Activated CD4-positive, alpha-beta memory T cell treated with anti-CD3 and anti-CD28 coated beads, Interleukin-2, amount 10 ng/mL, durations not matched to agents 7 days and 5 days (primary cell): ENCODE results near the gene TMCC2. TPM values are rescaled to one million over a fixed set of nuclear protein-coding genes. Genes with fewer than 3 reads are reported as not detected.
"Not testable (repeated sequence)": the region's sequence is repeated elsewhere in the genome, so short reads cannot be mapped to it uniquely, and the experiment has no call there.

ENCODE experiments used
- CTCF ChIA-PET: fragments of 350-600 bp; sonication (Branson Sonifier 250); formaldehyde crosslinking; loops from one replicate; lab custom pipeline; 2021; ENCODE audit warnings: antibody characterized with exemption, inconsistent platforms; lab: Charles Lee
- POLR2A ChIA-PET: fragments of 350-600 bp; sonication (Branson Sonifier 250); formaldehyde crosslinking; loops from one replicate; lab custom pipeline; 2021; ENCODE audit warnings: antibody characterized with exemption; lab: Charles Lee
- DNase-seq: peaks from one replicate; pipeline ENCODE4 v3.0.0-alpha.2; 2020
- H3K27ac Mint-ChIP-seq: one replicate; pipeline ENCODE4 v1.8.0; 2021; ENCODE audit warnings: mild to moderate bottlenecking, mixed read lengths
- H3K27me3 Mint-ChIP-seq: one replicate; pipeline ENCODE4 v1.8.0; 2021; ENCODE audit warnings: mixed read lengths
- H3K36me3 Mint-ChIP-seq: one replicate; pipeline ENCODE4 v1.8.0; 2021; ENCODE audit warnings: low read depth, mixed read lengths
- H3K4me1 Mint-ChIP-seq: one replicate; pipeline ENCODE4 v1.8.0; 2021; ENCODE audit warnings: mixed read lengths
- H3K4me3 Mint-ChIP-seq: one replicate; pipeline ENCODE4 v1.8.0; 2021; ENCODE audit warnings: mild to moderate bottlenecking, mixed read lengths
- H3K9me3 Mint-ChIP-seq: one replicate; pipeline ENCODE4 v1.8.0; 2021; ENCODE audit warnings: mixed read lengths
- total RNA-seq, 2 experiments: library from RNA; stranded (reverse); gene quantifications; one replicate each; pipeline ENCODE4 v1.2.3, GENCODE V29; 2021

The TMCC2 gene
- total RNA-seq, 2 experiments from 2014 or later: 1.8 TPM

- DNase-seq: no peak
- no peak overlapping the region for H3K27ac Mint-ChIP-seq
- no peaks in the 10 kb centered on the region for H3K36me3 Mint-ChIP-seq
- H3K9me3 Mint-ChIP-seq: no peaks in the 10 kb centered on the region
- ChIA-PET CTCF (interaction anchor here (1.1 to 1.3 kb wide), 3 partner anchors 9 to 32 kb away, joined by 3 to 5 read pairs (median 3); no protein-coding TSS in a partner anchor), POLR2A (interaction anchor here (3.2 kb wide), 1 partner anchor 8 kb away, joined by 20 read pairs; no protein-coding TSS in a partner anchor)
- no peak overlapping the region for H3K4me3 Mint-ChIP-seq
- peaks cover 24% of the 10 kb centered on the region for H3K4me1 Mint-ChIP-seq
- peaks cover 9% of the 10 kb centered on the region for H3K27me3 Mint-ChIP-seq
These were observed 65.8 kb downstream of the TMCC2 start for GRCh38 chr1:205293350-205294074.

GRCh38 chr1:205294175-205294917, 66.6 kb downstream of the TMCC2 start:
- H3K9me3 Mint-ChIP-seq: no peaks in the 10 kb centered on the region

GRCh38 chr1:205294934-205295333, 67.2 kb downstream of the TMCC2 start:
- CTCF ChIA-PET: interaction anchor here (0.8 to 2.5 kb wide), 5 partner anchors 19 to 31 kb away, joined by 3 to 11 read pairs (median 3); no protein-coding TSS in a partner anchor
- Mint-ChIP-seq H3K27ac (no peak overlapping the region), H3K4me1 (peaks cover 15% of the 10 kb centered on the region), H3K9me3 (no peaks in the 10 kb centered on the region), H3K4me3 (no peak overlapping the region), H3K27me3 (peaks cover 9% of the 10 kb centered on the region), H3K36me3 (no peaks in the 10 kb centered on the region)
- POLR2A ChIA-PET: interaction anchor here (0.8 to 3.2 kb wide), 3 partner anchors 10 to 24 kb away, joined by 3 to 20 read pairs (median 3); no protein-coding TSS in a partner anchor
- no peak for DNase-seq

More at GRCh38 chr1:205294175-205294917, 66.6 kb downstream of the TMCC2 start:
- Mint-ChIP-seq H3K27ac (no peak overlapping the region), H3K4me3 (no peak overlapping the region), H3K27me3 (peaks cover 9% of the 10 kb centered on the region), H3K4me1 (peaks cover 17% of the 10 kb centered on the region), H3K36me3 (no peaks in the 10 kb centered on the region)
- ChIA-PET POLR2A (interaction anchor here (0.8 to 3.2 kb wide), 3 partner anchors 9 to 24 kb away, joined by 3 to 20 read pairs (median 3); no protein-coding TSS in a partner anchor), CTCF (interaction anchor here (0.9 to 2.5 kb wide), 5 partner anchors 10 to 31 kb away, joined by 3 to 11 read pairs (median 3); no protein-coding TSS in a partner anchor)
- DNase-seq: no peak

- H3K4me1 Mint-ChIP-seq: peaks cover 14% of the 10 kb centered on the region
- no peaks in the 10 kb centered on the region for H3K9me3 Mint-ChIP-seq
- no peaks in the 10 kb centered on the region for H3K36me3 Mint-ChIP-seq
- no peak for DNase-seq
- H3K27me3 Mint-ChIP-seq: peaks cover 11% of the 10 kb centered on the region
- CTCF ChIA-PET: interaction anchor here (2.5 kb wide), 1 partner anchor 23 kb away, joined by 11 read pairs; no protein-coding TSS in a partner anchor
- H3K27ac Mint-ChIP-seq: no peak overlapping the region
- H3K4me3 Mint-ChIP-seq: no peak overlapping the region
- POLR2A ChIA-PET: interaction anchor here (3.2 kb wide), 1 partner anchor 11 kb away, joined by 20 read pairs; no protein-coding TSS in a partner anchor
These were observed 68.4 kb downstream of the TMCC2 start for GRCh38 chr1:205296154-205296553.

- POLR2A ChIA-PET: interaction anchor here (0.7 kb wide), 1 partner anchor 9 kb away, joined by 3 read pairs; no protein-coding TSS in a partner anchor
- peaks cover 14% of the 10 kb centered on the region for H3K4me1 Mint-ChIP-seq
- H3K27me3 Mint-ChIP-seq: peaks cover 11% of the 10 kb centered on the region
- CTCF ChIA-PET: interaction anchor here (0.8 to 1.9 kb wide), 4 partner anchors 11 to 28 kb away, joined by 3 to 9 read pairs (median 4); no protein-coding TSS in a partner anchor
- not testable (repeated sequence) for DNase-seq, H3K27ac Mint-ChIP-seq, H3K4me3 Mint-ChIP-seq, H3K9me3 Mint-ChIP-seq, H3K36me3 Mint-ChIP-seq
These were observed 69.9 kb downstream of the TMCC2 start for GRCh38 chr1:205297546-205298177.

- H3K9me3 Mint-ChIP-seq: no peaks in the 10 kb centered on the region
- POLR2A ChIA-PET: interaction anchor here (0.7 to 1.6 kb wide), 2 partner anchors 9 to 10 kb away, joined by 3 to 4 read pairs; no protein-coding TSS in a partner anchor
These were observed 70.6 kb downstream of the TMCC2 start for GRCh38 chr1:205298191-205298994.

GRCh38 chr1:205300149-205300548, 72.4 kb downstream of the TMCC2 start:
- CTCF ChIA-PET: interaction anchor here (1.5 kb wide), 1 partner anchor 27 kb away, joined by 4 read pairs; no protein-coding TSS in a partner anchor
- no peak overlapping the region for H3K27ac Mint-ChIP-seq
- no peak for DNase-seq
- H3K27me3 Mint-ChIP-seq: peaks cover 5% of the 10 kb centered on the region
- H3K4me1 Mint-ChIP-seq: peaks cover 18% of the 10 kb centered on the region
- POLR2A ChIA-PET: interaction anchor here (0.6 to 1.6 kb wide), 2 partner anchors 12 to 40 kb away, joined by 3 to 4 read pairs; no protein-coding TSS in a partner anchor
- peaks cover 22% of the 10 kb centered on the region for H3K36me3 Mint-ChIP-seq
- no peak overlapping the region for H3K4me3 Mint-ChIP-seq
- H3K9me3 Mint-ChIP-seq: no peaks in the 10 kb centered on the region

More at GRCh38 chr1:205298191-205298994, 70.6 kb downstream of the TMCC2 start:
- CTCF ChIA-PET: interaction anchor here (0.6 to 1.9 kb wide), 5 partner anchors 12 to 101 kb away, joined by 3 to 9 read pairs (median 4); no protein-coding TSS in a partner anchor
- peaks cover 8% of the 10 kb centered on the region for H3K27me3 Mint-ChIP-seq
- H3K4me1 Mint-ChIP-seq: peaks cover 14% of the 10 kb centered on the region
- peaks cover 10% of the 10 kb centered on the region for H3K36me3 Mint-ChIP-seq
- no peak overlapping the region for H3K4me3 Mint-ChIP-seq
- H3K27ac Mint-ChIP-seq: no peak overlapping the region
- DNase-seq: no peak

GRCh38 chr1:205301205-205301821, 73.6 kb downstream of the TMCC2 start:
- Mint-ChIP-seq H3K36me3 (peaks cover 31% of the 10 kb centered on the region), H3K27ac (no peak overlapping the region), H3K9me3 (no peaks in the 10 kb centered on the region), H3K4me1 (peaks cover 17% of the 10 kb centered on the region), H3K4me3 (no peak overlapping the region), H3K27me3 (peaks cover 2% of the 10 kb centered on the region)
- CTCF ChIA-PET: interaction anchor here (1.5 kb wide), 1 partner anchor 28 kb away, joined by 4 read pairs; no protein-coding TSS in a partner anchor
- POLR2A ChIA-PET: interaction anchor here (0.7 to 0.9 kb wide), 2 partner anchors 9 to 17 kb away, joined by 3 to 4 read pairs; no protein-coding TSS in a partner anchor
- no peak for DNase-seq

GRCh38 chr1:205301842-205302588, 74.3 kb downstream of the TMCC2 start:
- H3K36me3 Mint-ChIP-seq: peaks cover 38% of the 10 kb centered on the region
- H3K4me1 Mint-ChIP-seq: peaks cover 15% of the 10 kb centered on the region
- H3K4me3 Mint-ChIP-seq: no peak overlapping the region
- ChIA-PET CTCF (no interaction called here), POLR2A (interaction anchor here (0.7 to 0.9 kb wide), 2 partner anchors 8 to 17 kb away, joined by 3 to 4 read pairs; no protein-coding TSS in a partner anchor)
- H3K9me3 Mint-ChIP-seq: no peaks in the 10 kb centered on the region
- peaks cover 2% of the 10 kb centered on the region for H3K27me3 Mint-ChIP-seq
- DNase-seq: no peak
- H3K27ac Mint-ChIP-seq: no peak overlapping the region

GRCh38 chr1:205303247-205303888, 75.6 kb downstream of the TMCC2 start:
- Mint-ChIP-seq H3K27ac (no peak overlapping the region), H3K9me3 (no peaks in the 10 kb centered on the region), H3K4me1 (peaks cover 16% of the 10 kb centered on the region), H3K27me3 (peaks cover 2% of the 10 kb centered on the region), H3K36me3 (peaks cover 51% of the 10 kb centered on the region), H3K4me3 (no peak overlapping the region)
- POLR2A ChIA-PET: interaction anchor here (0.9 to 1.7 kb wide), 2 partner anchors 15 to 19 kb away, joined by 3 to 5 read pairs; no protein-coding TSS in a partner anchor
- CTCF ChIA-PET: interaction anchor here (0.8 to 1.5 kb wide), 2 partner anchors 21 to 51 kb away, joined by 3 read pairs; no protein-coding TSS in a partner anchor
- no peak for DNase-seq
